K562 (cell line): ENCODE data around the gene VRK3. TPM values are rescaled to one million over a fixed set of nuclear protein-coding genes. Genes with fewer than 3 reads are reported as not detected.

ENCODE experiments used
- CBFA2T2 ChIP-seq: fragments of 450-650 bp; conservative IDR thresholded peaks from 2 replicates; pipeline ENCODE4 v1.6.1; 2017; ENCODE audit warnings: mild to moderate bottlenecking
- COPS2 ChIP-seq: fragments of 450-650 bp; conservative IDR thresholded peaks from 2 replicates; pipeline ENCODE4 v1.6.1; 2016; ENCODE audit warnings: mild to moderate bottlenecking, moderate library complexity
- CREM ChIP-seq: IDR thresholded peaks from 2 replicates; pipeline ENCODE4 v1.6.1; 2014; ENCODE audit warnings: antibody characterized with exemption, low read depth
- NFYB ChIP-seq: IDR thresholded peaks from 2 replicates; pipeline ENCODE4 v1.6.1; 2011; ENCODE audit warnings: mild to moderate bottlenecking, moderate library complexity; ENCODE audit not compliant: insufficient read length; ENCODE audit errors: extremely low read depth
- NR2C1 ChIP-seq, 2 experiments: fragments of 450-650 bp; IDR thresholded peaks; 2 replicates each; pipeline ENCODE4 v1.6.1; 2017; ENCODE audit warnings: mild to moderate bottlenecking in 2 of 2, antibody characterized with exemption in 1 of 2, inconsistent platforms in 1 of 2, missing compliant biosample characterization in 1 of 2, missing genetic modification characterization in 1 of 2
- NR2C2 ChIP-seq, 2 experiments: fragments of 200-800 bp in 1 of 2; sonication (Bioruptor generic) in 1 of 2; sonication (generic) in 1 of 2; formaldehyde crosslinking in 1 of 2; IDR thresholded peaks; 2 replicates each; pipeline versions ENCODE4 v1.6.1 to v1.8.0; 2016 to 2022; ENCODE audit warnings: mild to moderate bottlenecking in 1 of 2, missing compliant biosample characterization in 1 of 2, missing genetic modification characterization in 1 of 2, missing genetic modification reagents in 1 of 2
- RBM25 ChIP-seq: fragments of 200-400 bp; formaldehyde crosslinking; IDR thresholded peaks from 2 replicates; pipeline ENCODE4 v1.6.1; 2018; ENCODE audit warnings: low read length, low read depth, moderate library complexity; ENCODE audit not compliant: severe bottlenecking
- SIX5 ChIP-seq, 2 experiments: IDR thresholded peaks; 2 replicates each; pipeline ENCODE4 v1.6.1; 2011; ENCODE audit warnings: low read length in 2 of 2, borderline replicate concordance in 1 of 2, low read depth in 1 of 2, mild to moderate bottlenecking in 1 of 2, moderate library complexity in 1 of 2; ENCODE audit not compliant: insufficient read depth in 1 of 2
- polyA plus RNA-seq, 8 experiments: library from polyadenylated mRNA; depleted of rRNA in 4 of 8; stranded (reverse) in 5 of 8; unstranded in 3 of 8; fragments of >200 nt; fragmentation: Nextera tagmentation in 2 of 8; fragmentation: Illumina TruSeq in 1 of 8; extraction: Ambion mirVana in 2 of 8; extraction: Trizol in 1 of 8; gene quantifications; 2 replicates each; pipeline versions ENCODE4 v1.2.1 to v1.2.3, GENCODE V29; 2011 to 2014; ENCODE audit warnings: inconsistent platforms in 1 of 8, missing spikeins in 1 of 8
- total RNA-seq, 7 experiments: library from RNA; depleted of rRNA in 6 of 7; stranded (reverse); fragments of >200 nt in 6 of 7; fragmentation: Illumina TruSeq in 2 of 7; extraction: Trizol in 2 of 7; gene quantifications; 2 replicates each; pipeline versions ENCODE4 v1.2.1 to v1.2.3, GENCODE V29; 2011 to 2021; ENCODE audit warnings: low replicate concordance in 1 of 7
- TF ChIP-seq, protein P1 (sequence below), 2 experiments: fragments of 450-650 bp; formaldehyde crosslinking in 1 of 2; IDR thresholded peaks; 2 replicates each; pipeline versions ENCODE4 v1.4.0 to v1.6.1; 2014 to 2020; ENCODE audit warnings: mild to moderate bottlenecking in 2 of 2, borderline replicate concordance in 1 of 2, low read depth in 1 of 2
- TF ChIP-seq, protein P2 (sequence below): fragments of 450-650 bp; formaldehyde crosslinking; IDR thresholded peaks from 2 replicates; pipeline ENCODE4 v1.4.0; 2020; ENCODE audit warnings: mild to moderate bottlenecking, mixed read lengths

VRK3 gene
- total and polyA plus RNA-seq, 9 of the 15 experiments (the other 6 are each of a cell fraction or from before 2014, with no cell fraction given) = 25.6 to 94.3 (median 42.9) TPM

DNA sequence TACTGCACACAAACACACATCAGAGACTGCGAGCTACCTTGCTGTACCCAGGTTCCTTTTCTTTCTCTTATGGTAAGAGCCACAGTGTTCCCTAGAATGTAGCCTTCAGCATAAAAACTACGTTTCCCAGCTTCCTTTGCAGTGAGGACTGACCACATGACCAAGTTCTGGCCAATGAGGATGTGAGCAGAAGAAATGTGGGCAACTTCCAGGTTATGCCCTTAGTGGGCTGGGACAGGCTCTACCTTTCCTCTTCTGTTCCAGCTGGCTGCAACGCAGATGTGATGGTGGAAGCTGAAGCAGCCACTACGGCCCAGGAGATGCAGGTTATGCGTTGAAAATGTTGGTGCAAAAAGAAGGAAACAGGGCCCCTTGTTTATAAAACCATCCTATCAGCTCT, 27.5 kb downstream of the VRK3 start (continued):
- TF ChIP-seq, protein P1, sequence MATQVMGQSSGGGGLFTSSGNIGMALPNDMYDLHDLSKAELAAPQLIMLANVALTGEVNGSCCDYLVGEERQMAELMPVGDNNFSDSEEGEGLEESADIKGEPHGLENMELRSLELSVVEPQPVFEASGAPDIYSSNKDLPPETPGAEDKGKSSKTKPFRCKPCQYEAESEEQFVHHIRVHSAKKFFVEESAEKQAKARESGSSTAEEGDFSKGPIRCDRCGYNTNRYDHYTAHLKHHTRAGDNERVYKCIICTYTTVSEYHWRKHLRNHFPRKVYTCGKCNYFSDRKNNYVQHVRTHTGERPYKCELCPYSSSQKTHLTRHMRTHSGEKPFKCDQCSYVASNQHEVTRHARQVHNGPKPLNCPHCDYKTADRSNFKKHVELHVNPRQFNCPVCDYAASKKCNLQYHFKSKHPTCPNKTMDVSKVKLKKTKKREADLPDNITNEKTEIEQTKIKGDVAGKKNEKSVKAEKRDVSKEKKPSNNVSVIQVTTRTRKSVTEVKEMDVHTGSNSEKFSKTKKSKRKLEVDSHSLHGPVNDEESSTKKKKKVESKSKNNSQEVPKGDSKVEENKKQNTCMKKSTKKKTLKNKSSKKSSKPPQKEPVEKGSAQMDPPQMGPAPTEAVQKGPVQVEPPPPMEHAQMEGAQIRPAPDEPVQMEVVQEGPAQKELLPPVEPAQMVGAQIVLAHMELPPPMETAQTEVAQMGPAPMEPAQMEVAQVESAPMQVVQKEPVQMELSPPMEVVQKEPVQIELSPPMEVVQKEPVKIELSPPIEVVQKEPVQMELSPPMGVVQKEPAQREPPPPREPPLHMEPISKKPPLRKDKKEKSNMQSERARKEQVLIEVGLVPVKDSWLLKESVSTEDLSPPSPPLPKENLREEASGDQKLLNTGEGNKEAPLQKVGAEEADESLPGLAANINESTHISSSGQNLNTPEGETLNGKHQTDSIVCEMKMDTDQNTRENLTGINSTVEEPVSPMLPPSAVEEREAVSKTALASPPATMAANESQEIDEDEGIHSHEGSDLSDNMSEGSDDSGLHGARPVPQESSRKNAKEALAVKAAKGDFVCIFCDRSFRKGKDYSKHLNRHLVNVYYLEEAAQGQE (IDR thresholded peaks at IDR 0.05; ENCODE audit: borderline replicate concordance) = peak; percentile 27; the same call in 1 of the 2 replicates
- TF ChIP-seq, protein P1 (CRISPR knock-in tag; IDR thresholded peaks at IDR 0.05; ENCODE audit: low read depth) = no peak
- TF ChIP-seq, protein P2, sequence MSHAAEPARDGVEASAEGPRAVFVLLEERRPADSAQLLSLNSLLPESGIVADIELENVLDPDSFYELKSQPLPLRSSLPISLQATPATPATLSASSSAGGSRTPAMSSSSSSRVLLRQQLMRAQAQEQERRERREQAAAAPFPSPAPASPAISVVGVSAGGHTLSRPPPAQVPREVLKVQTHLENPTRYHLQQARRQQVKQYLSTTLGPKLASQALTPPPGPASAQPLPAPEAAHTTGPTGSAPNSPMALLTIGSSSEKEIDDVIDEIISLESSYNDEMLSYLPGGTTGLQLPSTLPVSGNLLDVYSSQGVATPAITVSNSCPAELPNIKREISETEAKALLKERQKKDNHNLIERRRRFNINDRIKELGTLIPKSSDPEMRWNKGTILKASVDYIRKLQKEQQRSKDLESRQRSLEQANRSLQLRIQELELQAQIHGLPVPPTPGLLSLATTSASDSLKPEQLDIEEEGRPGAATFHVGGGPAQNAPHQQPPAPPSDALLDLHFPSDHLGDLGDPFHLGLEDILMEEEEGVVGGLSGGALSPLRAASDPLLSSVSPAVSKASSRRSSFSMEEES (CRISPR knock-in tag) = 0 out of 2 replicates have a peak, but pooled peaks have one; percentile 2
- TF ChIP-seq RBM25 (peak; percentile 20), COPS2 (no peak), CBFA2T2 (peak; percentile 36), NFYB (peak; percentile 85), NR2C2 (CRISPR knock-in tag; IDR thresholded peaks at IDR 0.05) (no peak), NR2C2 (tag; IDR thresholded peaks at IDR 0.05) (peak; percentile 53; the same call in 1 of the 2 replicates), CREM (peak; percentile 46; the same call in 1 of the 2 replicates), NR2C1 (IDR thresholded peaks at IDR 0.05) (peak; percentile 76), NR2C1 (tag; IDR thresholded peaks at IDR 0.05) (peak; percentile 71; the same call in 1 of the 2 replicates), SIX5 (IDR thresholded peaks at IDR 0.05; ENCODE audit: borderline replicate concordance in 1 of 2, insufficient read depth in 1 of 2, low read depth in 1 of 2, low read length in 2 of 2) (peak; percentile 78)
